H1 (cell line): ENCODE results near the gene COX14. TPM values are rescaled to one million over a fixed set of nuclear protein-coding genes. Genes with fewer than 3 reads are reported as not detected.

Source experiments
- ASH2L ChIP-seq: fragments of 200-600, 300-600 bp; sonication (generic); IDR thresholded peaks from one replicate; pipeline ENCODE4 v1.7.1; 2017; ENCODE audit warnings: low read length
- HDAC6 ChIP-seq: IDR thresholded peaks from one replicate; pipeline ENCODE4 v1.7.1; 2012; ENCODE audit warnings: low read depth, mild to moderate bottlenecking, inconsistent platforms, low read length, moderate library complexity
- POLR2AphosphoS5 ChIP-seq: IDR thresholded peaks from 2 replicates; pipeline ENCODE4 v1.6.1; 2011; ENCODE audit warnings: low read depth, low read length
- RBBP5 ChIP-seq: IDR thresholded peaks from 2 replicates; pipeline ENCODE4 v1.7.1; 2012; ENCODE audit warnings: low read depth, mild to moderate bottlenecking, inconsistent platforms, low read length, moderate library complexity, borderline replicate concordance
- RFX5 ChIP-seq: IDR thresholded peaks from 2 replicates; pipeline ENCODE4 v1.6.1; 2011; ENCODE audit warnings: low read depth, low read length, improper control_type of control experiment, borderline replicate concordance
- RNF2 ChIP-seq: fragments of 200-900, 300-1000 bp; sonication (generic); IDR thresholded peaks from 2 replicates; pipeline ENCODE4 v1.7.1; 2016; ENCODE audit warnings: borderline replicate concordance, low read depth, mild to moderate bottlenecking, antibody characterized with exemption, low read length; ENCODE audit not compliant: poor library complexity, severe bottlenecking; ENCODE audit errors: missing control alignments
- ZNF274 ChIP-seq: IDR thresholded peaks from 2 replicates; pipeline ENCODE4 v1.7.0; 2012; ENCODE audit warnings: low read length, borderline replicate concordance; ENCODE audit errors: extremely low read depth
- polyA plus RNA-seq, 7 experiments: library from polyadenylated mRNA; depleted of rRNA in 3 of 7; stranded (reverse) in 5 of 7; unstranded in 2 of 7; fragments of >200 nt in 5 of 7; fragments of 200-250 nt in 2 of 7; gene quantifications; 1 replicate in 5 of 7; 2 replicates in 1 of 7; 4 replicates in 1 of 7; pipeline versions ENCODE4 v1.2.1 to v1.2.3, GENCODE V29; 2011 to 2013; ENCODE audit warnings: missing spikeins in 2 of 7, mixed read lengths in 2 of 7
- total RNA-seq: library from RNA; stranded (reverse); fragmentation: NEBNext Ultra II Directional; extraction: Animal tissue kit (Norgen Biotek cat#: 25700); gene quantifications from 2 replicates; pipeline ENCODE4 v1.2.1, GENCODE V29; 2021
- TF ChIP-seq, protein P1 (sequence below): fragments of 300-600 bp; sonication (generic); IDR thresholded peaks from 2 replicates; pipeline ENCODE4 v1.7.1; 2012; ENCODE audit warnings: low read length, moderate library complexity, mild to moderate bottlenecking, inconsistent platforms; ENCODE audit not compliant: insufficient replicate concordance
- TF ChIP-seq, protein P2 (sequence below): IDR thresholded peaks from 2 replicates; pipeline ENCODE4 v1.6.1; 2011; ENCODE audit warnings: low read length, improper control_type of control experiment

Gene COX14
- total and polyA plus RNA-seq, 2 of the 8 experiments (the other 6 are each of a cell fraction or from before 2014, with no cell fraction given), result 40.1 to 102 TPM

DNA sequence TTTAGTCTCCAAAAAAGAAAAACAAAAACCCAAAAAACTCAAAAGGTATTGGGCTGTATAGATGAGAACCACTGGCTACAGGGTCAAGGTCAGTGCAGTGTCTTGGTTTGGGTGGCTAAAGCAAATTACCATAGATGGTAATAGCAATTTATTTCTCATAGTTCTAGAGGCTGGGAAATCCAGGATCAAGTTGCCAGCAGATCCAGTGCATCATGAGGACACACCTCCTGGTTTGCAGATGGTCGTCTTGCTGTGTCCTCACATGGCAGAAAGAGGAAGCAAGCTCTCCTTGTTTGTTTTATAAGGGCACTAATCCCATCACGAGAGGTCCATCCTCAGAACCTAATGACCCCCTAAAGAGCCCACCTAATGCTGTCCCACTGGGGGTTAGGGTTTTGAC, 11.2 kb downstream of the COX14 start (continued):
- TF ChIP-seq, protein P1, sequence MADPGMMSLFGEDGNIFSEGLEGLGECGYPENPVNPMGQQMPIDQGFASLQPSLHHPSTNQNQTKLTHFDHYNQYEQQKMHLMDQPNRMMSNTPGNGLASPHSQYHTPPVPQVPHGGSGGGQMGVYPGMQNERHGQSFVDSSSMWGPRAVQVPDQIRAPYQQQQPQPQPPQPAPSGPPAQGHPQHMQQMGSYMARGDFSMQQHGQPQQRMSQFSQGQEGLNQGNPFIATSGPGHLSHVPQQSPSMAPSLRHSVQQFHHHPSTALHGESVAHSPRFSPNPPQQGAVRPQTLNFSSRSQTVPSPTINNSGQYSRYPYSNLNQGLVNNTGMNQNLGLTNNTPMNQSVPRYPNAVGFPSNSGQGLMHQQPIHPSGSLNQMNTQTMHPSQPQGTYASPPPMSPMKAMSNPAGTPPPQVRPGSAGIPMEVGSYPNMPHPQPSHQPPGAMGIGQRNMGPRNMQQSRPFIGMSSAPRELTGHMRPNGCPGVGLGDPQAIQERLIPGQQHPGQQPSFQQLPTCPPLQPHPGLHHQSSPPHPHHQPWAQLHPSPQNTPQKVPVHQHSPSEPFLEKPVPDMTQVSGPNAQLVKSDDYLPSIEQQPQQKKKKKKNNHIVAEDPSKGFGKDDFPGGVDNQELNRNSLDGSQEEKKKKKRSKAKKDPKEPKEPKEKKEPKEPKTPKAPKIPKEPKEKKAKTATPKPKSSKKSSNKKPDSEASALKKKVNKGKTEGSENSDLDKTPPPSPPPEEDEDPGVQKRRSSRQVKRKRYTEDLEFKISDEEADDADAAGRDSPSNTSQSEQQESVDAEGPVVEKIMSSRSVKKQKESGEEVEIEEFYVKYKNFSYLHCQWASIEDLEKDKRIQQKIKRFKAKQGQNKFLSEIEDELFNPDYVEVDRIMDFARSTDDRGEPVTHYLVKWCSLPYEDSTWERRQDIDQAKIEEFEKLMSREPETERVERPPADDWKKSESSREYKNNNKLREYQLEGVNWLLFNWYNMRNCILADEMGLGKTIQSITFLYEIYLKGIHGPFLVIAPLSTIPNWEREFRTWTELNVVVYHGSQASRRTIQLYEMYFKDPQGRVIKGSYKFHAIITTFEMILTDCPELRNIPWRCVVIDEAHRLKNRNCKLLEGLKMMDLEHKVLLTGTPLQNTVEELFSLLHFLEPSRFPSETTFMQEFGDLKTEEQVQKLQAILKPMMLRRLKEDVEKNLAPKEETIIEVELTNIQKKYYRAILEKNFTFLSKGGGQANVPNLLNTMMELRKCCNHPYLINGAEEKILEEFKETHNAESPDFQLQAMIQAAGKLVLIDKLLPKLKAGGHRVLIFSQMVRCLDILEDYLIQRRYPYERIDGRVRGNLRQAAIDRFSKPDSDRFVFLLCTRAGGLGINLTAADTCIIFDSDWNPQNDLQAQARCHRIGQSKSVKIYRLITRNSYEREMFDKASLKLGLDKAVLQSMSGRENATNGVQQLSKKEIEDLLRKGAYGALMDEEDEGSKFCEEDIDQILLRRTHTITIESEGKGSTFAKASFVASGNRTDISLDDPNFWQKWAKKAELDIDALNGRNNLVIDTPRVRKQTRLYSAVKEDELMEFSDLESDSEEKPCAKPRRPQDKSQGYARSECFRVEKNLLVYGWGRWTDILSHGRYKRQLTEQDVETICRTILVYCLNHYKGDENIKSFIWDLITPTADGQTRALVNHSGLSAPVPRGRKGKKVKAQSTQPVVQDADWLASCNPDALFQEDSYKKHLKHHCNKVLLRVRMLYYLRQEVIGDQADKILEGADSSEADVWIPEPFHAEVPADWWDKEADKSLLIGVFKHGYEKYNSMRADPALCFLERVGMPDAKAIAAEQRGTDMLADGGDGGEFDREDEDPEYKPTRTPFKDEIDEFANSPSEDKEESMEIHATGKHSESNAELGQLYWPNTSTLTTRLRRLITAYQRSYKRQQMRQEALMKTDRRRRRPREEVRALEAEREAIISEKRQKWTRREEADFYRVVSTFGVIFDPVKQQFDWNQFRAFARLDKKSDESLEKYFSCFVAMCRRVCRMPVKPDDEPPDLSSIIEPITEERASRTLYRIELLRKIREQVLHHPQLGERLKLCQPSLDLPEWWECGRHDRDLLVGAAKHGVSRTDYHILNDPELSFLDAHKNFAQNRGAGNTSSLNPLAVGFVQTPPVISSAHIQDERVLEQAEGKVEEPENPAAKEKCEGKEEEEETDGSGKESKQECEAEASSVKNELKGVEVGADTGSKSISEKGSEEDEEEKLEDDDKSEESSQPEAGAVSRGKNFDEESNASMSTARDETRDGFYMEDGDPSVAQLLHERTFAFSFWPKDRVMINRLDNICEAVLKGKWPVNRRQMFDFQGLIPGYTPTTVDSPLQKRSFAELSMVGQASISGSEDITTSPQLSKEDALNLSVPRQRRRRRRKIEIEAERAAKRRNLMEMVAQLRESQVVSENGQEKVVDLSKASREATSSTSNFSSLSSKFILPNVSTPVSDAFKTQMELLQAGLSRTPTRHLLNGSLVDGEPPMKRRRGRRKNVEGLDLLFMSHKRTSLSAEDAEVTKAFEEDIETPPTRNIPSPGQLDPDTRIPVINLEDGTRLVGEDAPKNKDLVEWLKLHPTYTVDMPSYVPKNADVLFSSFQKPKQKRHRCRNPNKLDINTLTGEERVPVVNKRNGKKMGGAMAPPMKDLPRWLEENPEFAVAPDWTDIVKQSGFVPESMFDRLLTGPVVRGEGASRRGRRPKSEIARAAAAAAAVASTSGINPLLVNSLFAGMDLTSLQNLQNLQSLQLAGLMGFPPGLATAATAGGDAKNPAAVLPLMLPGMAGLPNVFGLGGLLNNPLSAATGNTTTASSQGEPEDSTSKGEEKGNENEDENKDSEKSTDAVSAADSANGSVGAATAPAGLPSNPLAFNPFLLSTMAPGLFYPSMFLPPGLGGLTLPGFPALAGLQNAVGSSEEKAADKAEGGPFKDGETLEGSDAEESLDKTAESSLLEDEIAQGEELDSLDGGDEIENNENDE, result no peak
- TF ChIP-seq HDAC6 (no peak), POLR2AphosphoS5 (no peak), RNF2 (no peak), ASH2L (no peak), ZNF274 (no peak), RBBP5 (no peak), RFX5 (no peak)
- TF ChIP-seq, protein P2, sequence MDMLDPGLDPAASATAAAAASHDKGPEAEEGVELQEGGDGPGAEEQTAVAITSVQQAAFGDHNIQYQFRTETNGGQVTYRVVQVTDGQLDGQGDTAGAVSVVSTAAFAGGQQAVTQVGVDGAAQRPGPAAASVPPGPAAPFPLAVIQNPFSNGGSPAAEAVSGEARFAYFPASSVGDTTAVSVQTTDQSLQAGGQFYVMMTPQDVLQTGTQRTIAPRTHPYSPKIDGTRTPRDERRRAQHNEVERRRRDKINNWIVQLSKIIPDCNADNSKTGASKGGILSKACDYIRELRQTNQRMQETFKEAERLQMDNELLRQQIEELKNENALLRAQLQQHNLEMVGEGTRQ, result no peak
- TF ChIP-seq, all 59 proteins: peak for 0
